Breast epithelium (tissue), 3 donors: Measurements from ENCODE around the gene SNTB2.

Experiments
- CTCF ChIP-seq, 3 donors: fragments of 450-650 bp; IDR thresholded peaks; one replicate each; pipeline ENCODE4 v1.5.1; 2016 to 2017; ENCODE audit warnings: antibody characterized with exemption in 3 of 3, mild to moderate bottlenecking in 3 of 3, moderate library complexity in 3 of 3
- POLR2A ChIP-seq: fragments of 450-650 bp; IDR thresholded peaks from one replicate; pipeline ENCODE4 v1.6.1; 2016; ENCODE audit warnings: antibody characterized with exemption, mild to moderate bottlenecking, moderate library complexity

GRCh38 chr16:69253870-69254341 is 66.9 kb downstream of the SNTB2 start:
- TF ChIP-seq CTCF (IDR thresholded peaks at IDR 0.05) (no peak), POLR2A (no peak)
